ENCODE measurements around the gene CPT2. TPM values are rescaled to one million over a fixed set of nuclear protein-coding genes. Genes with fewer than 3 reads are reported as not detected.

Gene CPT2
- total and polyA plus RNA-seq, 9 of the 15 experiments (the other 6 are each of a cell fraction or from before 2014, with no cell fraction given) = 7.6 to 25.1 (median 16.8) TPM

DNA sequence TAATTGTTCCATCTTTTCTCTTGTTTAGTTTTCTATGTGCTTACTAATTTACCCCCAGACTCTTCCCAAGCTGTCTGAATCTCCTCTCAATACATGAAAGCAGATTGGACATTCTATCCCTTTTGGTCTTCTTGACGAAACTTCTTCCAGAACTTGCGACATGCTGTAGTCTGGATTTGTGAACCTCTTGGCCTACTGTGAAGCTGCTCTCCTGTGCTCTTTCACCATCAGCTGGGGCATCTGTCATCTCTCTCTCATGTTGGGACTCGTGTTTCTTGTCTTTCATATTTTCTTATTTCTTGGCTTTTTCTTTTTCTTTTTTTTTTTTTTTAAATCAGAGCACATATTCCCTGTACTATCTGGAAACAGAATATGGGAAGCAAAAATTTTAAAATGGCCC, 6.8 kb downstream of the CPT2 start:
- no peak overlapping the region for H3K27ac ChIP-seq (ENCODE audit: extremely low read depth, low read depth, low read length)
- no peaks in the 10 kb centered on the region for H4K20me1 ChIP-seq (replicated peaks; ENCODE audit: control insufficient read depth, insufficient read depth, low read length)
- ChIA-PET POLR2A (interaction anchor here (1.0 kb wide), 2 partner anchors 10 to 12 kb away, joined by 4 read pairs; no protein-coding TSS in a partner anchor), CTCF (ENCODE audit: low intra/inter-chr PET ratio) (no interaction called here)
- no peaks in the 10 kb centered on the region for H3K27me3 ChIP-seq (ENCODE audit: control insufficient read depth in 2 of 2, insufficient read depth in 2 of 2, low read length in 2 of 2)
- no peak overlapping the region for H2AFZ ChIP-seq (ENCODE audit: low read depth, low read length)
- in situ Hi-C loops (cut with MboI) = no loop called here
- H3K79me2 ChIP-seq (ENCODE audit: control insufficient read depth, insufficient read depth, low read length) = no peaks in the 10 kb centered on the region
- WGBS (ENCODE audit: insufficient coverage, low coverage, missing lambda C conversion rate) = 64% methylated on average over 3 of the region's 3 CpGs
- no TSS peak for BruUV-seq (replicated peaks)
- no peak for DNase-seq (ENCODE audit: extremely low read depth in 1 of 4, low spot score in 3 of 4)
- TF ChIP-seq EGR1 (conservative IDR thresholded peaks at IDR 0.05) = no peak
- no peak for TF ChIP-seq ZNF695 (CRISPR knock-in tag; IDR thresholded peaks at IDR 0.05)
- TF ChIP-seq RBFOX2 (IDR thresholded peaks at IDR 0.05; ENCODE audit: low read depth, low read length) = no peak
- no peak for TF ChIP-seq ZFPM2 (CRISPR knock-in tag; IDR thresholded peaks at IDR 0.05)
- no peak for TF ChIP-seq MECOM (CRISPR knock-in tag; IDR thresholded peaks at IDR 0.05)
- TF ChIP-seq ZNF445 (CRISPR knock-in tag; IDR thresholded peaks at IDR 0.05; ENCODE audit: low read depth) = no peak
- no peak for TF ChIP-seq HOXB6 (CRISPR knock-in tag; IDR thresholded peaks at IDR 0.05; ENCODE audit: borderline replicate concordance)
- no peak for TF ChIP-seq SIRT6 (IDR thresholded peaks at IDR 0.05; ENCODE audit: low read depth, low read length)
- no peak overlapping the region for H3K4me2 ChIP-seq (ENCODE audit: insufficient read depth, low read length)
- FAIRE-seq = no peak
- no peaks in the 10 kb centered on the region; a peak in 2 of 5 replicates for H3K4me1 ChIP-seq (replicated peaks in 1 of 2; ENCODE audit: control insufficient read depth in 2 of 2, insufficient read depth in 2 of 2, low read length in 2 of 2)
- H3K9ac ChIP-seq (ENCODE audit: insufficient read depth in 1 of 2, low read depth in 2 of 2, low read length in 2 of 2) = no peak overlapping the region
- intact Hi-C loops (cut with micrococcal nuclease) = no loop called here
- ATAC-seq = no peak
- peaks cover 40% of the 10 kb centered on the region; the same call in 2 of the 3 replicates for H3K36me3 ChIP-seq (ENCODE audit: control insufficient read depth, insufficient read depth, low read length)
- H3K9me3 ChIP-seq (replicated peaks; ENCODE audit: control insufficient read depth, insufficient read depth, low read depth, low read length) = peaks cover 19% of the 10 kb centered on the region
- H3K4me3 ChIP-seq = no peak overlapping the region
- H3K9me1 ChIP-seq (ENCODE audit: control insufficient read depth, insufficient read depth, low read length) = no peaks in the 10 kb centered on the region
